ENCODE results near the gene SYTL3.

GRCh38 chr6:158744986-158745430 lies 95.2 kb downstream of the SYTL3 start:
- TF ChIP-seq CTCF (IDR thresholded peaks at IDR 0.05; ENCODE audit: low read length) = no peak
- no peak for TF ChIP-seq EZH2 (IDR thresholded peaks at IDR 0.05; ENCODE audit: borderline replicate concordance, low read length)
